Osteoblast (primary cell): ENCODE results near the gene HNMT. TPM values are rescaled to one million over a fixed set of nuclear protein-coding genes. Genes with fewer than 3 reads are reported as not detected.

Experiments used
- DNase-seq: peaks from one replicate; pipeline ENCODE4 v3.0.0; 2011; ENCODE audit warnings: low spot score, mixed read lengths; ENCODE audit not compliant: insufficient read length; ENCODE audit errors: missing footprints
- H2AFZ ChIP-seq: 2 replicates; pipeline ENCODE4 v1.6.0; 2011; ENCODE audit warnings: mild to moderate bottlenecking, low read length
- H3K27ac ChIP-seq: 2 replicates; pipeline ENCODE4 v1.5.1; 2011; ENCODE audit warnings: mild to moderate bottlenecking, low read depth, low read length, moderate library complexity
- H3K27me3 ChIP-seq: 2 replicates; pipeline ENCODE4 v1.6.0; 2012; ENCODE audit warnings: mild to moderate bottlenecking, control low read depth, inconsistent platforms, low read length, moderate library complexity; ENCODE audit not compliant: insufficient read depth
- H3K36me3 ChIP-seq: 2 replicates; pipeline ENCODE4 v1.5.1; 2011; ENCODE audit warnings: mild to moderate bottlenecking, low read length, control low read depth, moderate library complexity; ENCODE audit not compliant: insufficient read depth
- H3K4me1 ChIP-seq: 2 replicates; pipeline ENCODE4 v1.5.1; 2011; ENCODE audit warnings: mild to moderate bottlenecking, low read length, control low read depth, moderate library complexity; ENCODE audit not compliant: insufficient read depth
- H3K4me2 ChIP-seq: 2 replicates; pipeline ENCODE4 v1.6.0; 2011; ENCODE audit warnings: mild to moderate bottlenecking, low read length; ENCODE audit not compliant: insufficient read depth
- H3K4me3 ChIP-seq: fragments of 200-600 bp; sonication (generic); 3 replicates; pipeline ENCODE4 v1.5.1; 2012; ENCODE audit warnings: mild to moderate bottlenecking, low read length, inconsistent platforms; ENCODE audit not compliant: insufficient read depth
- H3K79me2 ChIP-seq: 2 replicates; pipeline ENCODE4 v1.6.0; 2012; ENCODE audit warnings: mild to moderate bottlenecking, low read length, control low read depth, inconsistent platforms; ENCODE audit not compliant: insufficient read depth
- H3K9me3 ChIP-seq: 2 replicates; pipeline ENCODE4 v1.5.1; 2011; ENCODE audit warnings: low read depth, low read length, control low read depth
- H4K20me1 ChIP-seq: 2 replicates; pipeline ENCODE4 v1.6.0; 2012; ENCODE audit warnings: mild to moderate bottlenecking, low read length, control low read depth; ENCODE audit not compliant: insufficient read depth
- CTCF ChIP-seq: IDR thresholded peaks from 2 replicates; pipeline ENCODE4 v1.5.1; 2011; ENCODE audit warnings: mild to moderate bottlenecking, low read depth, low read length, moderate library complexity; ENCODE audit errors: extremely low read depth
- total RNA-seq: library from RNA; depleted of rRNA; stranded (reverse); fragments of >200 nt; gene quantifications from 2 replicates; pipeline ENCODE4 v1.2.3, GENCODE V29; 2012

Gene HNMT
- total RNA-seq, 1 donor: 115 TPM

- Histone ChIP-seq H3K9me3 (no peaks in the 10 kb centered on the region), H4K20me1 (no peaks in the 10 kb centered on the region), H3K36me3 (no peaks in the 10 kb centered on the region), H3K4me2 (peak overlapping the region; percentile 12), H3K4me1 (no peaks in the 10 kb centered on the region), H3K27me3 (peaks cover 7% of the 10 kb centered on the region), H2AFZ (no peak overlapping the region), H3K79me2 (no peaks in the 10 kb centered on the region), H3K4me3 (no peak overlapping the region), H3K27ac (no peak overlapping the region)
- DNase-seq: no peak
- TF ChIP-seq CTCF: no peak
These were observed 26.5 kb upstream of the HNMT start for GRCh38 chr2:137937778-137938177.

- H3K27me3 ChIP-seq: peaks cover 7% of the 10 kb centered on the region
- DNase-seq: no peak
These were observed 26.1 kb upstream of the HNMT start for GRCh38 chr2:137938204-137938603.

GRCh38 chr2:137939026-137939425 lies 25.2 kb upstream of the HNMT start:
- H3K4me3 ChIP-seq: no peak overlapping the region
- no peaks in the 10 kb centered on the region for H3K4me1 ChIP-seq
- H3K27me3 ChIP-seq: peaks cover 7% of the 10 kb centered on the region
- H3K4me2 ChIP-seq: no peak overlapping the region
- no peak for TF ChIP-seq CTCF
- no peak overlapping the region for H3K27ac ChIP-seq
- no peaks in the 10 kb centered on the region for H4K20me1 ChIP-seq
- H3K79me2 ChIP-seq: no peaks in the 10 kb centered on the region
- no peaks in the 10 kb centered on the region for H3K36me3 ChIP-seq
- H2AFZ ChIP-seq: no peak overlapping the region
- no peak for DNase-seq
- no peaks in the 10 kb centered on the region for H3K9me3 ChIP-seq

More at GRCh38 chr2:137938204-137938603, 26.1 kb upstream of the HNMT start:
- H3K27ac ChIP-seq: no peak overlapping the region
- H2AFZ ChIP-seq: no peak overlapping the region
- no peaks in the 10 kb centered on the region for H3K4me1 ChIP-seq
- no peaks in the 10 kb centered on the region for H3K9me3 ChIP-seq
- peak overlapping the region; percentile 12 for H3K4me2 ChIP-seq
- H3K36me3 ChIP-seq: no peaks in the 10 kb centered on the region
- H3K4me3 ChIP-seq: no peak overlapping the region
- no peak for TF ChIP-seq CTCF
- no peaks in the 10 kb centered on the region for H3K79me2 ChIP-seq
- no peaks in the 10 kb centered on the region for H4K20me1 ChIP-seq

GRCh38 chr2:137940154-137940553 lies 24.1 kb upstream of the HNMT start:
- Histone ChIP-seq H3K36me3 (no peaks in the 10 kb centered on the region), H3K4me1 (no peaks in the 10 kb centered on the region), H3K27ac (no peak overlapping the region), H3K4me2 (no peak overlapping the region), H2AFZ (no peak overlapping the region), H4K20me1 (no peaks in the 10 kb centered on the region), H3K27me3 (peaks cover 7% of the 10 kb centered on the region), H3K4me3 (no peak overlapping the region), H3K79me2 (no peaks in the 10 kb centered on the region), H3K9me3 (no peaks in the 10 kb centered on the region)
- DNase-seq: no peak
- TF ChIP-seq CTCF: no peak
